ENCODE data around the gene EMILIN2. TPM values are rescaled to one million over a fixed set of nuclear protein-coding genes. Genes with fewer than 3 reads are reported as not detected.

The EMILIN2 gene
- total and polyA plus RNA-seq, 2 of the 8 experiments (the other 6 are each of a cell fraction or from before 2014, with no cell fraction given) = 6.0 to 7.5 TPM

GRCh38 chr18:2822213-2822921 is 24.4 kb upstream of the EMILIN2 start (continued):
- TF ChIP-seq CHD7 (IDR thresholded peaks at IDR 0.05; ENCODE audit: insufficient replicate concordance, low read length) (no peak), CHD1 (IDR thresholded peaks at IDR 0.05; ENCODE audit: low read depth, low read length) (no peak), BCL11A (IDR thresholded peaks at IDR 0.05; ENCODE audit: low read depth in 2 of 2, low read length in 2 of 2) (no peak), RNF2 (IDR thresholded peaks at IDR 0.05; ENCODE audit: borderline replicate concordance, low read depth, low read length, missing control alignments, poor library complexity, severe bottlenecking) (no peak), KDM5A (IDR thresholded peaks at IDR 0.05; ENCODE audit: low read length) (no peak), TBP (IDR thresholded peaks at IDR 0.05; ENCODE audit: low read depth, low read length) (no peak)
- TF ChIP-seq, protein P1, sequence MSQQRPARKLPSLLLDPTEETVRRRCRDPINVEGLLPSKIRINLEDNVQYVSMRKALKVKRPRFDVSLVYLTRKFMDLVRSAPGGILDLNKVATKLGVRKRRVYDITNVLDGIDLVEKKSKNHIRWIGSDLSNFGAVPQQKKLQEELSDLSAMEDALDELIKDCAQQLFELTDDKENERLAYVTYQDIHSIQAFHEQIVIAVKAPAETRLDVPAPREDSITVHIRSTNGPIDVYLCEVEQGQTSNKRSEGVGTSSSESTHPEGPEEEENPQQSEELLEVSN (IDR thresholded peaks at IDR 0.05) = no peak
- TF ChIP-seq, protein P2, sequence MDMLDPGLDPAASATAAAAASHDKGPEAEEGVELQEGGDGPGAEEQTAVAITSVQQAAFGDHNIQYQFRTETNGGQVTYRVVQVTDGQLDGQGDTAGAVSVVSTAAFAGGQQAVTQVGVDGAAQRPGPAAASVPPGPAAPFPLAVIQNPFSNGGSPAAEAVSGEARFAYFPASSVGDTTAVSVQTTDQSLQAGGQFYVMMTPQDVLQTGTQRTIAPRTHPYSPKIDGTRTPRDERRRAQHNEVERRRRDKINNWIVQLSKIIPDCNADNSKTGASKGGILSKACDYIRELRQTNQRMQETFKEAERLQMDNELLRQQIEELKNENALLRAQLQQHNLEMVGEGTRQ (IDR thresholded peaks at IDR 0.05; ENCODE audit: low read length) = no peak
